Measurements from ENCODE around the gene NECTIN2. TPM values are rescaled to one million over a fixed set of nuclear protein-coding genes. Genes with fewer than 3 reads are reported as not detected.

Gene NECTIN2
- 76.7 and 83.6 TPM in 2 replicates for total RNA-seq (2021)
- percentile 64 among the genes with signal in this experiment for Bru-seq, nascent RNA
- BruChase-seq, experiment 1, labeled RNA remaining after a 2-hour chase = percentile 72 among the genes with signal in this experiment
- percentile 79 among the genes with signal in this experiment for BruChase-seq, experiment 2, labeled RNA remaining after a 6-hour chase
- long read RNA-seq, transcript NECTIN2-201 (9 exons, 2,466 nt) = major isoform, 198 of 410 reads
- long read RNA-seq, transcript NECTIN2-202 (6 exons, 2,112 nt) = minor isoform, 158 of 410 reads
- long read RNA-seq, partial matches to known transcripts = 14 of 410 reads
- long read RNA-seq, other reads (novel, unspliced or antisense) = 40 of 410 reads

- no peaks in the 10 kb centered on the region for H3K9me3 ChIP-seq (ENCODE audit: low read depth, low read length, poor library complexity, severe bottlenecking)
- peak within 1 kb of the TSS; percentile 96 for H3K27ac ChIP-seq (ENCODE audit: low read depth, low read length, poor library complexity, severe bottlenecking)
- intact Hi-C loops (cut with micrococcal nuclease; ENCODE audit: unreplicated experiment) = loop anchor here (1.0 to 10.0 kb wide), 4 partner anchors 45 to 161 kb away; partner anchors contain the start of gene TOMM40
- no peaks in the 10 kb centered on the region for H3K27me3 ChIP-seq (replicated peaks; ENCODE audit: insufficient read depth, low read depth, low read length, poor library complexity)
- peak within 1 kb of the TSS; percentile 64 for H3K4me3 ChIP-seq (ENCODE audit: low read depth, low read length, poor library complexity, severe bottlenecking)
- DNase-seq (ENCODE audit: low spot score) = peak; percentile 99
- TF ChIP-seq, protein P1, sequence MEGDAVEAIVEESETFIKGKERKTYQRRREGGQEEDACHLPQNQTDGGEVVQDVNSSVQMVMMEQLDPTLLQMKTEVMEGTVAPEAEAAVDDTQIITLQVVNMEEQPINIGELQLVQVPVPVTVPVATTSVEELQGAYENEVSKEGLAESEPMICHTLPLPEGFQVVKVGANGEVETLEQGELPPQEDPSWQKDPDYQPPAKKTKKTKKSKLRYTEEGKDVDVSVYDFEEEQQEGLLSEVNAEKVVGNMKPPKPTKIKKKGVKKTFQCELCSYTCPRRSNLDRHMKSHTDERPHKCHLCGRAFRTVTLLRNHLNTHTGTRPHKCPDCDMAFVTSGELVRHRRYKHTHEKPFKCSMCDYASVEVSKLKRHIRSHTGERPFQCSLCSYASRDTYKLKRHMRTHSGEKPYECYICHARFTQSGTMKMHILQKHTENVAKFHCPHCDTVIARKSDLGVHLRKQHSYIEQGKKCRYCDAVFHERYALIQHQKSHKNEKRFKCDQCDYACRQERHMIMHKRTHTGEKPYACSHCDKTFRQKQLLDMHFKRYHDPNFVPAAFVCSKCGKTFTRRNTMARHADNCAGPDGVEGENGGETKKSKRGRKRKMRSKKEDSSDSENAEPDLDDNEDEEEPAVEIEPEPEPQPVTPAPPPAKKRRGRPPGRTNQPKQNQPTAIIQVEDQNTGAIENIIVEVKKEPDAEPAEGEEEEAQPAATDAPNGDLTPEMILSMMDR (conservative IDR thresholded peaks at IDR 0.05; ENCODE audit: low read depth, low read length) = peak; percentile 91
- no peak for TF ChIP-seq EZH2 (IDR thresholded peaks at IDR 0.05; ENCODE audit: borderline replicate concordance, low read depth, low read length, poor library complexity, severe bottlenecking)
- POLR2A ChIA-PET (ENCODE audit: low non-redundant PET) = interaction anchor here (0.6 kb wide), 1 partner anchor 156 kb away, joined by 5 read pairs; no protein-coding TSS in a partner anchor
- no TSS peak for BruUV-seq (replicated peaks)
- no peaks in the 10 kb centered on the region for H3K36me3 ChIP-seq (ENCODE audit: insufficient read depth, low read length, poor library complexity, severe bottlenecking)
- peaks cover 29% of the 10 kb centered on the region for H3K4me1 ChIP-seq (ENCODE audit: insufficient read depth, low read length, poor library complexity, severe bottlenecking)
- CTCF ChIA-PET = interaction anchor here (0.6 to 1.0 kb wide), 3 partner anchors 44 to 106 kb away, joined by 4 to 10 read pairs (median 6); no protein-coding TSS in a partner anchor
Observed at GRCh38 chr19:44845612-44846454, at the start of gene NECTIN2. NECTIN2 (plus strand) TSS chr19:44846297; CDS start chr19:44846526, 229 bp downstream.

- no peak for DNase-seq (ENCODE audit: low spot score)
- H3K9me3 ChIP-seq (ENCODE audit: low read depth, low read length, poor library complexity, severe bottlenecking) = no peaks in the 10 kb centered on the region
- no peaks in the 10 kb centered on the region for H3K36me3 ChIP-seq (ENCODE audit: insufficient read depth, low read length, poor library complexity, severe bottlenecking)
- intact Hi-C loops (cut with micrococcal nuclease; ENCODE audit: unreplicated experiment) = no loop called here
- no peaks in the 10 kb centered on the region for H3K27me3 ChIP-seq (replicated peaks; ENCODE audit: insufficient read depth, low read depth, low read length, poor library complexity)
- POLR2A ChIA-PET (ENCODE audit: low non-redundant PET) = no interaction called here
- CTCF ChIA-PET = no interaction called here
- no TSS peak for BruUV-seq (replicated peaks)
- TF ChIP-seq, protein P1 (conservative IDR thresholded peaks at IDR 0.05; ENCODE audit: low read depth, low read length) = no peak
- no peak for TF ChIP-seq EZH2 (IDR thresholded peaks at IDR 0.05; ENCODE audit: borderline replicate concordance, low read depth, low read length, poor library complexity, severe bottlenecking)
- no peak overlapping the region for H3K4me3 ChIP-seq (ENCODE audit: low read depth, low read length, poor library complexity, severe bottlenecking)
- H3K27ac ChIP-seq (ENCODE audit: low read depth, low read length, poor library complexity, severe bottlenecking) = no peak overlapping the region
- peaks cover 4% of the 10 kb centered on the region for H3K4me1 ChIP-seq (ENCODE audit: insufficient read depth, low read length, poor library complexity, severe bottlenecking)
Observed at GRCh38 chr19:44796701-44797115, 49.4 kb upstream of the NECTIN2 start.

DNA sequence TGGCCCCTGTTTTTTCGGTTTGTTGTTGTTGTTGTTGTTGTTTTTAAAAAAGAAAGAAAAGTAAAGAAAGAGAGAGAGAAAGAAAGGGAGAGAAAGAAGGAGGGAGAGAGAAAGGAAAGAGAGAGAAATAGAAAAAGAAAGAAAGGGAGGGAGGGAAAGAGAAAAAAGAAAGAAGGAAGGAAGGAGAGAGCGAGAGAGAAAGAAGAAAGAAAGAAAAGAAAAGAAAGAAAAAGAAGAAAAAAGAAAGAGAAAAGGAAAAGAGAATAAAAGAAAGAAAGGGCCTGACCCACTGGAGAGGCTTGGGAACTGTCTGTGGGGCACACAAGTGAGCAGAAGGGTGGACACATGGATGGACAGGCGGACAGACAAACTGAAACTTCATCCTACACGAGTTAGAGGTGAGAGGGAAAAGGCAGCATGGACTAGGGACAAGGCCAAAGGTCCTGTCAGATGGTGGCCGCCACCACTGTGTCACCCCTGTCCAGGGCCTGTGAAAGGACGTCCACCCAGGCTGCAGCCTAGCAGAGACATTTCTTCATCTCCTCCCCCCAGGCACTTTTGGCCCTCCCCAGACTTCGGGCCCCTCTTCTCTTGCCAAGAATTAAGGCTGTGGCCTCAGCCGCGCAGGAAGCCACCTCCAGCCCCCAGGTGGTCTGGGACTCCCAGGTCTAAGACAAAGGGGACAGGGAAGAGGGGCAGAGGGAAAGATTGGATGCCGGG is 46.3 kb upstream of the NECTIN2 start:
- intact Hi-C loops (cut with micrococcal nuclease; ENCODE audit: unreplicated experiment) = loop anchor here (2.0 kb wide), 1 partner anchor 45 kb away; no protein-coding TSS in a partner anchor
- Histone ChIP-seq H3K4me3 (ENCODE audit: low read depth, low read length, poor library complexity, severe bottlenecking) (no peak overlapping the region), H3K27ac (ENCODE audit: low read depth, low read length, poor library complexity, severe bottlenecking) (no peak overlapping the region), H3K27me3 (replicated peaks; ENCODE audit: insufficient read depth, low read depth, low read length, poor library complexity) (no peaks in the 10 kb centered on the region), H3K36me3 (ENCODE audit: insufficient read depth, low read length, poor library complexity, severe bottlenecking) (no peaks in the 10 kb centered on the region), H3K4me1 (ENCODE audit: insufficient read depth, low read length, poor library complexity, severe bottlenecking) (peaks cover 4% of the 10 kb centered on the region), H3K9me3 (ENCODE audit: low read depth, low read length, poor library complexity, severe bottlenecking) (no peaks in the 10 kb centered on the region)
- POLR2A ChIA-PET (ENCODE audit: low non-redundant PET) = no interaction called here
- DNase-seq (ENCODE audit: low spot score) = no peak
- no TSS peak for BruUV-seq (replicated peaks)
- TF ChIP-seq, protein P1 (conservative IDR thresholded peaks at IDR 0.05; ENCODE audit: low read depth, low read length) = no peak
- TF ChIP-seq EZH2 (IDR thresholded peaks at IDR 0.05; ENCODE audit: borderline replicate concordance, low read depth, low read length, poor library complexity, severe bottlenecking) = no peak
- CTCF ChIA-PET = no interaction called here

Data from A673 (cell line).